Endodermal cell (in vitro differentiated cells): ENCODE measurements around the gene SLC16A14. TPM values are rescaled to one million over a fixed set of nuclear protein-coding genes. Genes with fewer than 3 reads are reported as not detected.

Experiments
- DNase-seq: peaks from one replicate; pipeline ENCODE4 v3.0.0-alpha.2; 2017
- H3K27ac ChIP-seq: 2 replicates; pipeline ENCODE4 v1.5.1; 2013; ENCODE audit warnings: mild to moderate bottlenecking, low read depth, low read length, moderate library complexity
- H3K27me3 ChIP-seq: 2 replicates; pipeline ENCODE4 v1.6.1; 2013; ENCODE audit warnings: mild to moderate bottlenecking, low read length, moderate library complexity; ENCODE audit not compliant: insufficient read depth, control insufficient read depth, poor library complexity, severe bottlenecking
- H3K36me3 ChIP-seq: 2 replicates; pipeline ENCODE4 v1.7.0; 2013; ENCODE audit warnings: mild to moderate bottlenecking, low read length, moderate library complexity; ENCODE audit not compliant: control insufficient read depth, insufficient read depth
- H3K4me1 ChIP-seq: one replicate; pipeline ENCODE4 v1.7.0; 2013; ENCODE audit warnings: low read length; ENCODE audit not compliant: control insufficient read depth, insufficient read depth
- H3K4me3 ChIP-seq: 2 replicates; pipeline ENCODE4 v1.5.1; 2013; ENCODE audit warnings: mild to moderate bottlenecking, low read length, moderate library complexity
- H3K9ac ChIP-seq: 2 replicates; pipeline ENCODE4 v1.6.1; 2013; ENCODE audit warnings: mild to moderate bottlenecking, low read length, moderate library complexity; ENCODE audit not compliant: poor library complexity, severe bottlenecking; ENCODE audit errors: extremely low read depth
- H3K9me3 ChIP-seq: 2 replicates; pipeline ENCODE4 v1.6.1; 2013; ENCODE audit warnings: mild to moderate bottlenecking, low read length, moderate library complexity; ENCODE audit not compliant: control insufficient read depth
- H3K27ac Mint-ChIP-seq: 2 replicates; pipeline ENCODE4 v1.8.0; 2020; ENCODE audit warnings: mixed read lengths
- H3K27me3 Mint-ChIP-seq: 2 replicates; pipeline ENCODE4 v1.8.0; 2021; ENCODE audit warnings: mild to moderate bottlenecking, mixed read lengths; ENCODE audit not compliant: insufficient read depth
- H3K36me3 Mint-ChIP-seq: 2 replicates; pipeline ENCODE4 v1.8.0; 2020; ENCODE audit warnings: low read depth, mixed read lengths
- H3K4me1 Mint-ChIP-seq: 2 replicates; pipeline ENCODE4 v1.8.0; 2020; ENCODE audit warnings: mixed read lengths
- H3K4me3 Mint-ChIP-seq: 2 replicates; pipeline ENCODE4 v1.8.0; 2020; ENCODE audit warnings: mild to moderate bottlenecking, moderate library complexity, mixed read lengths
- H3K9me3 Mint-ChIP-seq: 2 replicates; pipeline ENCODE4 v1.8.0; 2020; ENCODE audit warnings: mild to moderate bottlenecking, mixed read lengths
- CTCF ChIP-seq: fragments of 200-600 bp; sonication (generic); conservative IDR thresholded peaks from 2 replicates; pipeline ENCODE4 v1.5.0; 2021; ENCODE audit warnings: antibody characterized with exemption, mild to moderate bottlenecking
- WGBS, 2 experiments: methylation state at CpG; one replicate each; pipeline versions ENCODE4 v1.1.5 to v1.1.7; 2013; ENCODE audit warnings: missing lambda C conversion rate in 2 of 2, mixed read lengths in 1 of 2; ENCODE audit not compliant: insufficient coverage in 1 of 2, insufficient read length in 1 of 2; 5-methylcytosine and 5-hydroxymethylcytosine counted together
- total RNA-seq, 2 donors: library from RNA; stranded (reverse); fragmentation: NEBNext Ultra II Directional in 1 of 2; extraction: Animal tissue kit (Norgen Biotek cat#: 25700) in 1 of 2; gene quantifications; 2 replicates in 1 of 2; 3 replicates in 1 of 2; pipeline ENCODE4 v1.2.1, GENCODE V29; 2021

The SLC16A14 gene
- total RNA-seq, 2 donors from 2014 or later = 1.2 to 10.2 TPM

GRCh38 chr2:229996320-229996719 lies 72.4 kb downstream of the SLC16A14 start:
- Mint-ChIP-seq H3K27me3 (no peaks in the 10 kb centered on the region), H3K27ac (no peak overlapping the region), H3K4me1 (no peaks in the 10 kb centered on the region), H3K4me3 (no peak overlapping the region), H3K9me3 (no peaks in the 10 kb centered on the region), H3K36me3 (peaks cover 8% of the 10 kb centered on the region)
- no peaks in the 10 kb centered on the region for H3K27me3 ChIP-seq
- WGBS, 2 experiments = 91 to 96% methylated on average over 3 to 4 of the region's 4 CpGs
- no peak overlapping the region for H3K27ac ChIP-seq
- DNase-seq = no peak
- H3K9me3 ChIP-seq = no peaks in the 10 kb centered on the region
- no peak overlapping the region for H3K4me3 ChIP-seq
- no peaks in the 10 kb centered on the region for H3K4me1 ChIP-seq
- no peak for TF ChIP-seq CTCF
- no peaks in the 10 kb centered on the region for H3K36me3 ChIP-seq
- no peak overlapping the region for H3K9ac ChIP-seq

- Histone ChIP-seq H3K4me1 (no peaks in the 10 kb centered on the region), H3K27ac (no peak overlapping the region), H3K9ac (no peak overlapping the region), H3K9me3 (no peaks in the 10 kb centered on the region), H3K27me3 (no peaks in the 10 kb centered on the region), H3K4me3 (no peak overlapping the region), H3K36me3 (no peaks in the 10 kb centered on the region)
- Mint-ChIP-seq H3K36me3 (peaks cover 8% of the 10 kb centered on the region), H3K27me3 (no peaks in the 10 kb centered on the region), H3K9me3 (no peaks in the 10 kb centered on the region), H3K4me3 (no peak overlapping the region), H3K27ac (no peak overlapping the region), H3K4me1 (no peaks in the 10 kb centered on the region)
- 82 to 98% methylated on average over 4 to 5 of the region's 6 CpGs for WGBS, 2 experiments
- TF ChIP-seq CTCF = no peak
- no peak for DNase-seq
Observed at GRCh38 chr2:229993236-229993635, 75.5 kb downstream of the SLC16A14 start.

Other genes starting within 250 kb of the SLC16A14 start
- 100 to 1,000 TPM; 177 to 229 TPM for gene TRIP12, start 146.9 kb downstream of the SLC16A14 start, total RNA-seq
- 10 to 100 TPM in 1 of 2 donors, 1 to 10 TPM in 1; 6.7 to 13.3 TPM for gene FBXO36, start 146.4 kb downstream of the SLC16A14 start, total RNA-seq
- 1 to 10 TPM in 1 of 2 donors, under 1 TPM in 1; 0.49 to 1.2 TPM for gene SP110, start 151.1 kb upstream of the SLC16A14 start, total RNA-seq
- not detected for gene SP140, start 156.8 kb upstream of the SLC16A14 start, total RNA-seq